ENCODE measurements around the gene SLC9C2. TPM values are rescaled to one million over a fixed set of nuclear protein-coding genes. Genes with fewer than 3 reads are reported as not detected.

Gene SLC9C2
- total RNA-seq, 1 experiment from 2014 or later = not detected

- Mint-ChIP-seq H3K9me3 (no peaks in the 10 kb centered on the region; a peak in 1 of 5 replicates), H3K36me3 (ENCODE audit: insufficient read depth in 1 of 3, low read depth in 3 of 3) (no peaks in the 10 kb centered on the region), H3K4me3 (no peak overlapping the region), H3K27ac (no peak overlapping the region), H3K27me3 (ENCODE audit: low read depth) (no peaks in the 10 kb centered on the region), H3K4me1 (no peaks in the 10 kb centered on the region)
- Histone ChIP-seq H3K27me3 (ENCODE audit: insufficient read depth, low read length) (no peaks in the 10 kb centered on the region), H3K9ac (ENCODE audit: extremely low read depth, insufficient read length, low read length) (no peak overlapping the region), H4K8ac (replicated peaks; ENCODE audit: insufficient read length, low read depth, low read length) (no peak overlapping the region), H2AFZ (ENCODE audit: low read length) (no peak overlapping the region), H3T11ph (ENCODE audit: low read length) (no peak overlapping the region), H3K79me1 (ENCODE audit: insufficient read depth, low read depth, low read length, poor library complexity, severe bottlenecking) (no peaks in the 10 kb centered on the region), H2BK5ac (ENCODE audit: insufficient read length, low read length) (no peak overlapping the region), H3K4me1 (ENCODE audit: insufficient read depth, low read length) (no peaks in the 10 kb centered on the region), H3K23ac (ENCODE audit: insufficient read length, low read depth, low read length) (no peak overlapping the region), H4K20me1 (ENCODE audit: control insufficient read depth, insufficient read depth, insufficient read length) (no peaks in the 10 kb centered on the region), H2AK5ac (ENCODE audit: insufficient read length, low read length) (no peak overlapping the region), H4K91ac (ENCODE audit: insufficient read length, low read depth, low read length) (no peak overlapping the region), H2BK120ac (ENCODE audit: low read depth, low read length, poor library complexity, severe bottlenecking) (no peak overlapping the region), H2BK15ac (ENCODE audit: low read depth, low read length) (no peak overlapping the region), H3K27ac (ENCODE audit: insufficient read length, low read depth, low read length) (no peak overlapping the region), H2BK20ac (ENCODE audit: low read depth, low read length, poor library complexity, severe bottlenecking) (no peak overlapping the region), H3K79me2 (ENCODE audit: insufficient read depth, low read length) (no peaks in the 10 kb centered on the region), H4K5ac (ENCODE audit: insufficient read length, low read depth, low read length) (no peak overlapping the region), H3K4me2 (ENCODE audit: insufficient read depth, insufficient read length, low read length) (no peak overlapping the region), H3K4ac (ENCODE audit: low read depth, low read length) (no peak overlapping the region), H3K56ac (ENCODE audit: insufficient read length, low read depth, low read length) (no peak overlapping the region), H3K9me3 (ENCODE audit: control insufficient read depth, low read depth, low read length) (no peaks in the 10 kb centered on the region), H3K23me2 (ENCODE audit: insufficient read length, low read depth, low read length, poor library complexity, severe bottlenecking) (no peaks in the 10 kb centered on the region), H3K18ac (ENCODE audit: insufficient read length, low read depth, low read length) (no peak overlapping the region), H2BK12ac (ENCODE audit: insufficient read length, low read depth, low read length) (no peak overlapping the region), H3K14ac (ENCODE audit: insufficient read depth, low read length) (no peak overlapping the region)
- no CpG with 5 or more reads among the region's 3 CpGs for WGBS (ENCODE audit: extremely low coverage, insufficient read length, low lambda C conversion rate)
- DNase-seq = no peak
- TF ChIP-seq, protein P1, sequence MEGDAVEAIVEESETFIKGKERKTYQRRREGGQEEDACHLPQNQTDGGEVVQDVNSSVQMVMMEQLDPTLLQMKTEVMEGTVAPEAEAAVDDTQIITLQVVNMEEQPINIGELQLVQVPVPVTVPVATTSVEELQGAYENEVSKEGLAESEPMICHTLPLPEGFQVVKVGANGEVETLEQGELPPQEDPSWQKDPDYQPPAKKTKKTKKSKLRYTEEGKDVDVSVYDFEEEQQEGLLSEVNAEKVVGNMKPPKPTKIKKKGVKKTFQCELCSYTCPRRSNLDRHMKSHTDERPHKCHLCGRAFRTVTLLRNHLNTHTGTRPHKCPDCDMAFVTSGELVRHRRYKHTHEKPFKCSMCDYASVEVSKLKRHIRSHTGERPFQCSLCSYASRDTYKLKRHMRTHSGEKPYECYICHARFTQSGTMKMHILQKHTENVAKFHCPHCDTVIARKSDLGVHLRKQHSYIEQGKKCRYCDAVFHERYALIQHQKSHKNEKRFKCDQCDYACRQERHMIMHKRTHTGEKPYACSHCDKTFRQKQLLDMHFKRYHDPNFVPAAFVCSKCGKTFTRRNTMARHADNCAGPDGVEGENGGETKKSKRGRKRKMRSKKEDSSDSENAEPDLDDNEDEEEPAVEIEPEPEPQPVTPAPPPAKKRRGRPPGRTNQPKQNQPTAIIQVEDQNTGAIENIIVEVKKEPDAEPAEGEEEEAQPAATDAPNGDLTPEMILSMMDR (conservative IDR thresholded peaks at IDR 0.05) = no peak
Observed at GRCh38 chr1:173572201-173572873, 30.5 kb downstream of the SLC9C2 start.
